ENCODE results near the gene CCDC60.

CCDC60 gene

DNA sequence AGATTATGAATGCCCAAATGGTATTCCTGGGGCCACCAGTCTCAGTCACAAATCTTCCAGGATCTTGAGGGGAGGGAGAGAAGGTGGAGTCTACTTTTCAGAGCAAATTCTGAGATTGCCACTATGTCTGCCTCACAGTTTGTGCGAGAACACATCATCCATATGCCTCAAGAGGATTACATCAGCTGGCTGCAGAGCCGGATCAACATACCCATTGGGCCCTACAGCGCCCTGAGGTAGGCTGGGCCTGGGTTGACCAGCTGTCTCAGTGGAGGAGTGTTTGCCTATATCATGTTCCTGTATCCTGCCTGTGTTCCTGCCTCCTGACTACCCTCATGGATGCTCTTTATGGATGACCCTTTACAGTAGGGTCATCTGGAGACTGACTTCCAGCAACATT is 205.9 kb downstream of the CCDC60 start:
- no peak for DNase-seq (ENCODE audit: low read depth)

DNA sequence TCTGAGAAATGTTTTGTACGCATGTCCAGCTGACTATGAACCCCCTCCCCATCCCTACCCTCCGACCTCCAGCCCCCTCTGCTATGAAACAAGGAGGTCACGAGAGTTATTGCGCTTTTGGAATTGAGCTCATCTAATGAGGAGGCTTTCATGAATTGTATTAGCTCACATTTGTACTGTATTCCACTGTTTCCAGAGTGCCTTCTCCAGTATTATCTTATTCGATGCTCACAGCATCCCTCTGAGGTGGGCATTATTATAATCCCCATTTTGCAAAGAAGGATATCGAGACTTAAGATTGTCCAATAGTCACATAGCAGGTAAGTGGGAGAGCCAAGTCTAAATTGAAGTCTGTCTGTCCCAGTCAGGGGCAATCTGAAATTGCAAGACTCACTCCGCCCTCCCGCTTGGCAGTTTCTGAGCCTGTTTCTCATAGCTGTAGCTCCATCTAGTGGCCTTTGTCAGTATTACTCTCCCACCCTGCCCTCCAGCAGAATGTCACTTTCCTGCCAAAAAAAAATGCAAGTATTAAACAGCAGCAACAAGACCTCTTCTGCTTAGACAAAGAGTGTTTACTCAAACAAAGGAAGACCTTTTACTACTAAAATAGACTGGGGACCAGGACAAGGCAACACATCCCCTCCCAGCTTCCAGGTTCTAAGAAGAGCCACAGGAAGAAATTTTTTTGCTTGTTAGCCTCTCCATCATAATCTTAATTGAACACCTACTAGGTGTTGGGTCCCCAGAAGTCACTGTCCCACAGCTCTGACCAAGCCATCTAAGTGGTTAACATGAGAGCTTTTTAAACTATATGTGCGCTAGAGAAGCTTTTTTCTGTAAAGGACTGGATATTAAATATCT is 210.5 kb downstream of the CCDC60 start:
- DNase-seq (ENCODE audit: low read depth) = peak; percentile 25

DNA sequence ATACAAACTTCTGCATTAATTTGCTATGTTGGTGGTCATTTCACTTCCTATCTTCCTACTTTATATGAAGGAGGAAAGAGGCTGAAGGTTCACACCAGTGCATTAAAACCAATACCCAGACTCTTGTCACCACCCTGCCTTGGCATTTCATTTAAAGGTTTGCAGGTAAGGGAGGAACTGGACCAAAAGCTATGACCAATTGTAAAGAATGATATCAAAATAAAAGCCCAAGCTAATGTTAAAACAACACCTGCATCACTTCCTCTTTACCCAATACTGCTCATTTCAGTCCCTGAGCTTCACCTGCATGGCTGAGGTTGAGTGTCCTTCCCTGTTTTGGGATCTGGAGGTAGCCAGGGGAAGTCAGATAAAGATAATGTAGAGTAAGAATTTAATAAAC is 211.8 kb downstream of the CCDC60 start:
- no peak for DNase-seq (ENCODE audit: low read depth)

DNA sequence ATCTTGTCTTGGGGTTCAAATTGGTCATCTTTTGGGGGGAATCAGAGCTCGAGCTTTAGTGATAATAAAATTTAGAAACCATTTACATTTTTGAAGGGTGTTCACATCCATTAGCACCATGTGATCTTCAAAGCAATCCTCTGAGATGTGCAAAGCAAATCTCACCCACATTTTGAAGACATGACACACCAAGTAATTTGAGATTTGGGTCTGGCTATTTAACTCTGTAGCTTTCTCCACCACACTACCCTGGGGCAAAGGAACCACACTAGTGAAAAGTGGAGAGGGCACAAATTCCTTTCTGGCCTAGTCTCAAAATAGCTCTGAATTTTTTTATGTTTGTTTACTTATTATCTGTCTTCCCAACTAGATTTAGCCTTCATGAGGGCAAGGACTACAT is 212.5 kb downstream of the CCDC60 start:
- DNase-seq (ENCODE audit: low read depth) = no peak

DNA sequence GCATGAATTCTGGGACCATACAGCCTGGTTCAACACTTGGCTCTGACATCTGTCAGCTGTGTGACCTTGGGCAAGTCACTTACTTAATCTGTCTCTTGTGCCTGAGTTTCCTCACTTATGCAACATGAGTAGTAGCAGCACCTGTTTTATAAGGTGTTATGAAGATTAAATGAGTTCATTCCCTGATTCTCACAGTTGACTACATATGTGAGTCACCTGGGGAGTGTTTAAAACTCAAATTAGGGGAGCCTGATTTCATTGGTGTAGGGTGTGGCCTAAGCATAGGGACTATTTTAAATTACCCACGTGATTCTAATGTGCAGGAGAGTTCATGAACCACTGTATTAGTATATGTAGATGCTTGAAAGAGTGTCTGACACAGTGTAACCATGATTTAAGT is 222.3 kb downstream of the CCDC60 start:
- DNase-seq (ENCODE audit: low read depth) = no peak

DNA sequence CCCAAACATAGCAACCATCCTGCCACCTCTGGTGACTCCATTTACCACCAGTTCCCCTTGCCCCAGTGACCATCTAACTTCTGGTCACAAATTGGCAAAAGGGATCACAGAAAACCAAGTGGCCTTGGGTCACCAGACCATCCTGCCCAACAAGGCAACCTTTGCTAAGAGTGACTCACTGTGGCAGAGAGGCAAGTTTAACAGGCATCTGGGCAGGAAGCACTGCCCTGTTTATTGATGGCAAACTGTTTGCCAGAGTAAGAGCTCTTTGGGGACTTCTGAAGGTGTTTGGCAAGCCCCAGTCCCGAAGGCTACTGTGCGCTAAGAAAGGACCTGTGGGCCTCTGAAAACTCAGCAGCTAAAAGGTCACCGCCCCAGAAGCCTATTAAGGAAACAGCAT is 230.9 kb downstream of the CCDC60 start:
- DNase-seq (ENCODE audit: low read depth) = no peak

DNA sequence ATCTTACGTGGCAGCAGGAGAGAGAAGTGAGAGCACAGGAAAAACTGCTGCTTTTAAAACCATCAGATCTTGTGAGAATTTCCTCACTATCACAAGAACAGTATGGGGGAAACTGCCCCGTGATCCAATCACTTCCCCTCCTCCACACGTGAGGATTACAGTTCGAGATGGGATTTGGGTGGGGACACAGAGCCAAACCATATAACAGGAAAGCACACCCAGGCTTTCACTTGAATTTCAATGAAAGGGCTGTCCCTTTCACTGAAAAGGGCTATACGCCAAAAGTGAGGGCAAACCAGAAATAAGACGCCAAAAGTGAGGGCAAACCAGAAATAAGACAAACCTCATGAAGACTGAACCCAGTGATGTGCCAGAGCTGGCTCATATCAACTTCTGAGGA is 236.2 kb downstream of the CCDC60 start:
- no peak for DNase-seq (ENCODE audit: low read depth)

DNA sequence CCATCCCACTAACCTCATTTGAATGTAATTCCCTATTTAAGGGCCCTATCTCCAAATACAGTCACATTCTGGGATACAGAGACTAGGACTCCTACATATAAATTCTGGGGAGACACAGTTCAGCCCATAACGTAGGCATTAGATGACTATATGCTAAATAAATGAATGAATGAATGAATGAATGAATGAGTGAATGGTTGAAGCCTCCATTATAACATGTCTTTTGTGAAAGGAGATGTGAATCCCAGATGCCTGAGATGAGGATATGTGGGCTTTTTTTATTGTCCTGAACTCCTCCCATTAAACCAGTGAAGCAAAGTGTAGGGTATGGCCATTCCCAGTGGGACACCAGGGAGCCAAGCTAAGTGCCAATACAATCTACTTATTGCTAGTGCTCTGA is 238.6 kb downstream of the CCDC60 start:
- DNase-seq (ENCODE audit: low read depth) = no peak

DNA sequence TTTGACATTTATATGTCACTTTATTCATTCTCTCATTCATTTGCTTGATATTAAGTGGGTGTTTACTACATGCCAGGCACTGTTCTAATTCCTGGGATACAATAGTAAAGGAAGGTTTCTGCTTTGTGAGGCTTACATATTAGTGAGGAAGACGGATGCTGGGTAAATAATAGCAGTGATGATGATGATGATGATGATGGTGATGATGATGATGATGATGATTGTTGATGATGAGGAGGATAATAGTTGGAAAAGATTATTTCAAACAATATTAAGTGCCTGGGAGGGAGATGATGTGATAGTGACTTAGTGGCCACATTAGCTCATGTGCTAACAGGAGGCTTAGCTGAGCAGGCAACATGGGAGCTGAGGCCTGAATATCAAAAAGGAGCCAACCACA is 239.7 kb downstream of the CCDC60 start:
- DNase-seq (ENCODE audit: low read depth) = no peak

DNA sequence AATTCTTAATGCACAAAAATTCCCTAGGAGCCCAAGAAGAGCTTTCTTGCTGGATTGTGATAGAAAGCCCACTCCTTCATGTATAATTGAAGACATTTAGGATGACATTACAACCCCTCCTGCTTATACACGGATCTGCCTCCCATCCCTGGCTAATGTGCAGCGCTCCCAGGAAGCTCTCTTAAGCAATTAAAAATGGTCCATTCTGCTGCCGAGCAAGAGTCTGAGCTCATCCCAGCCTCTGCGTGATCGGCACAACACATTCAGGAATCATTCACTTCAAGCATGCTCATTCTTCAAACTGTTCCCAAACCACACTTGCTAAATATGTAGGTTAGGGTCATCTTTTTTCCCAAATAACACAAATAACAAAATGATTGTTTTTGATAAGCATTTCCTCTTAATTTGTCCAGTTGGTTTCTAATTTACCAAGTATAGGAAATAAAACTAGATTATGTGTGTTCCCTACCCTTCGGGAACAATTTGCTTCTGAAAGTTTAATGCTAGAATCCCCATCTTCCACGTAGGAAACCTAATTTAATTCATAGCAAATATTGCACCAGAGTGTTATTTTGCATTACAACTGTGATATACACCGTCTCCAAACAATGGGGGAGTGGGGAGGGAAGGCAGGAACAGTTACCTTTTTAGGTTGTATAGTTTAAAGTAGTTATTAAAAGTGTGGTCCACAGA is 241.7 kb downstream of the CCDC60 start:
- DNase-seq (ENCODE audit: low read depth) = no peak

DNA sequence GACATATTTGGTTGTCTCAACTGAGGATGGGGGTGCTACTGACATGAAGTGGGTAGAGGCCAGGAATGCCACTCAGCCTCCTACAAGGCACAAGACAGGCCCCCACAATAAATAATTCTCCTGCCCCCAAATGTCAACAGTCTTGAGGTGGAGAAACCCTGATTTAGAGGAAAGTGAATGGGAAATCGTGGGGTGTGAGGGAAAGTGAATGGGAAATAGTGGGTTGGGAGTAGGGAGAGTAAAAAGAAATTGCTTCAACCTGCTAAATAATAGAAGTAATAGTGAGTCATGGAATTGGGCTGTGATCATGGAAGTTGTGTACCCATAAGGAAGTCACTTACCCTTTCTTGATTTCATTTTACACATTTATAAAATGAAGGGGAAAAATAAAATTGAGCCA is 242.4 kb downstream of the CCDC60 start:
- DNase-seq (ENCODE audit: low read depth) = no peak

DNA sequence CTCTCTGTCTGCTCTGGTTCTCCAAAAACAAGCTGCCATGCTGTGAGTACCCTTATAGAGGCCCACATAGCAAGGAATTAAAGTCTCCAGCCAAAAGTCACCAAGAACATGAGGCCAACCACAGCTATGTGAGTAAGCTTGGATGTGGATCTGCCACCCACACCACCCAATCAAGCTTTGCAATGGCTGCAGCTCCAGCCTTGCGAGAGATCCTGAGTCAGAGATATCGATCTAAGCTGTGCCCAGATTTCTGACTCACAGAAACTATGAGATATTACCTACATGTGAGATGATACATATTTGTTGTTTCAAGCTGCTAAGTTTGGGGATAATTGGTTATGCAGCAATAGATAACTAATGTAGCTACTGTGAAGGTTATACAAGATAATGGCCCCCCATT is 243.6 kb downstream of the CCDC60 start:
- DNase-seq (ENCODE audit: low read depth) = no peak

DNA sequence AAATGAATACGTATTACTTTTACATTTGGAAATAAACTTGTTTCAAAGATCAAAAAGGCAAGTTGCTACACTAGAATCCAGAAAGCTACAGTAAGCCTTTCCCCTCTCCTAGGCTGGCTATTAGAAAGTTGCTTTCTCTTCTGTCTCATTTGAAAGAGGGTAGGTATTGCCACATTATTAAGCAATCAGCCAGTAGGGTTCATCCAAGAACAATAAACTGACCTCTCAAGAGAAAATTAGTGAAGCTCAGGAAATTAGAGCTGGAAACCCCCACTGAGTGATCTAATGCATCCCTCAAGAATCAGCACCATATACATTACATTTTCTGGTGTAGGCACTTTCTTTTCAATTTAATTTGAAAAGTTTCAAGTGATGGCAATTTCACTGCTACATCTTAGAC is 254.6 kb downstream of the CCDC60 start:
- no peak for DNase-seq (ENCODE audit: low read depth)

DNA sequence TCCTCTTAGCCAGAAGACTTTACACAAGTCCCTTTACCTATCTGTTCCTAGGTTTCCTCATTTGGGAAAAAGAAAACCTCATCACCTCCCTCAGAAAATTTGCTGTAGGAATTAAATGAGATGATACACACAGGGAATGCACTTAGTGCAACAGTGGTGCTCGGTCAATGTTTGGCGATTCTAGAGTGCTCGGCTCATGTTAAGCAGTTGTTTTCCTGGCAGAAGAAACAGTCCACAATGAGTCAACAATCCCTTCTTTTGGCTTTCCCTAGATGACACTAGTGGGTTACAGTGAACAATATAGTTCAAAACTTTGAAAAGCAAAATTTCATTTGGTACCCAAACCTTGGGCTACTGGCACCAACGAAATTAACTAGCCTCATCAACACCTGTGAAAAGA is 255.1 kb downstream of the CCDC60 start:
- DNase-seq (ENCODE audit: low read depth) = no peak
